Omental fat pad (tissue), 4 donors: Measurements from ENCODE around the gene SYT15. TPM values are rescaled to one million over a fixed set of nuclear protein-coding genes. Genes with fewer than 3 reads are reported as not detected.

Experiments
- ATAC-seq: fragments of 150-250 bp; one replicate; pipeline ENCODE4 v1.9.1; 2016; ENCODE audit warnings: mild to moderate bottlenecking, moderate library complexity; ENCODE audit not compliant: low FRiP score
- DNase-seq: peaks from one replicate; pipeline ENCODE4 v3.0.0-alpha.2; 2019; ENCODE audit warnings: low spot score
- total RNA-seq, 4 donors: library from RNA; depleted of rRNA; stranded (reverse); fragments of >200 nt; gene quantifications; one replicate each; pipeline ENCODE4 v1.1.0, GENCODE V29; 2016
- TF ChIP-seq, protein P1 (sequence below), 3 donors: fragments of 450-650 bp; IDR thresholded peaks; one replicate each; pipeline ENCODE4 v1.5.1; 2016 to 2017; ENCODE audit warnings: antibody characterized with exemption in 3 of 3, mild to moderate bottlenecking in 3 of 3, moderate library complexity in 2 of 3

Gene SYT15
- total RNA-seq, 4 donors from 2014 or later: 0.65 to 9.6 (median 2.9) TPM

GRCh38 chr10:46538155-46538554 is 40.8 kb upstream of the SYT15 start:
- ATAC-seq (no peak), DNase-seq (no peak)
- TF ChIP-seq, protein P1, sequence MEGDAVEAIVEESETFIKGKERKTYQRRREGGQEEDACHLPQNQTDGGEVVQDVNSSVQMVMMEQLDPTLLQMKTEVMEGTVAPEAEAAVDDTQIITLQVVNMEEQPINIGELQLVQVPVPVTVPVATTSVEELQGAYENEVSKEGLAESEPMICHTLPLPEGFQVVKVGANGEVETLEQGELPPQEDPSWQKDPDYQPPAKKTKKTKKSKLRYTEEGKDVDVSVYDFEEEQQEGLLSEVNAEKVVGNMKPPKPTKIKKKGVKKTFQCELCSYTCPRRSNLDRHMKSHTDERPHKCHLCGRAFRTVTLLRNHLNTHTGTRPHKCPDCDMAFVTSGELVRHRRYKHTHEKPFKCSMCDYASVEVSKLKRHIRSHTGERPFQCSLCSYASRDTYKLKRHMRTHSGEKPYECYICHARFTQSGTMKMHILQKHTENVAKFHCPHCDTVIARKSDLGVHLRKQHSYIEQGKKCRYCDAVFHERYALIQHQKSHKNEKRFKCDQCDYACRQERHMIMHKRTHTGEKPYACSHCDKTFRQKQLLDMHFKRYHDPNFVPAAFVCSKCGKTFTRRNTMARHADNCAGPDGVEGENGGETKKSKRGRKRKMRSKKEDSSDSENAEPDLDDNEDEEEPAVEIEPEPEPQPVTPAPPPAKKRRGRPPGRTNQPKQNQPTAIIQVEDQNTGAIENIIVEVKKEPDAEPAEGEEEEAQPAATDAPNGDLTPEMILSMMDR (IDR thresholded peaks at IDR 0.05): no peak

- TF ChIP-seq, protein P1 (IDR thresholded peaks at IDR 0.05): peak in 1 of 3 donors; percentile 43
- DNase-seq: no peak
- no peak for ATAC-seq
Observed at GRCh38 chr10:46538717-46539426, 40.1 kb upstream of the SYT15 start.

DNA sequence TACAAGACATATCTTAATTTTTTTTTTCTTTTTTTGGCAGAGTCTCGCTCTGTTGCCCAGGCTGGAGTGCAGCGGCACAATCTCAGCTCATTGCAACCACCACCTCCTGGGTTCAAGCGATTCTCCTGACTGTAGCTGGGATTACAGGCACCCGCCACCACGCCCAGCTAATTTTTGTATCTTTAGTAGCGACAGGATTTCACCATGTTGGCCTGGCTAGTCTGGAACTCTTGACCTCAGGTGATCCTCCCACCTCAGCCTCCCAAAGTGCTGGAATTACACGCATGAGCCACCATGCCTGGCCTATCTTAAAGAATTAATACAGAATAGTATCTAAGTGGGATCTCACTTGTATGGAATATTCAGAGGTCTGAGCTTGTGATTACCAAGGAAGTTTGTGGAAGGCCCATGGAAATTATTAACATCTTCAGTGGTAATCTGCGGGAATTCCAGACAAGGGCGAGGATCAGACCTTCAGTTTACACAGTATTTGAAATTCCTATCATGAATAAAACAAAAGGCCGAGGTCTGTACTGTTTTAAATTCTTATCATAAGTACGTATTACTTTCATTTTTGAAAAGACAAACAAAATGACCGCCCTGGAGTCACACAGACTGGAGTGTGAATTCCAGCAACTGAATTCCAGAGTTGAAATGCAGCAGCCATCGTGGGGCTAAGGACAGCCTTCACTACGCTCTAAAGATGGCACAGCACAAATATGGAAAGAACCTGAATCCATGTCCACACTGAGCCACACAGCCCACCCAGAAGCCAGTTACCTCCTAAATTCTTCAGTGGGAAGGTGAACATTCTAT is 39.1 kb upstream of the SYT15 start:
- TF ChIP-seq, protein P1 (IDR thresholded peaks at IDR 0.05): no peak
- DNase-seq: peak; percentile 8
- ATAC-seq: no peak

DNA sequence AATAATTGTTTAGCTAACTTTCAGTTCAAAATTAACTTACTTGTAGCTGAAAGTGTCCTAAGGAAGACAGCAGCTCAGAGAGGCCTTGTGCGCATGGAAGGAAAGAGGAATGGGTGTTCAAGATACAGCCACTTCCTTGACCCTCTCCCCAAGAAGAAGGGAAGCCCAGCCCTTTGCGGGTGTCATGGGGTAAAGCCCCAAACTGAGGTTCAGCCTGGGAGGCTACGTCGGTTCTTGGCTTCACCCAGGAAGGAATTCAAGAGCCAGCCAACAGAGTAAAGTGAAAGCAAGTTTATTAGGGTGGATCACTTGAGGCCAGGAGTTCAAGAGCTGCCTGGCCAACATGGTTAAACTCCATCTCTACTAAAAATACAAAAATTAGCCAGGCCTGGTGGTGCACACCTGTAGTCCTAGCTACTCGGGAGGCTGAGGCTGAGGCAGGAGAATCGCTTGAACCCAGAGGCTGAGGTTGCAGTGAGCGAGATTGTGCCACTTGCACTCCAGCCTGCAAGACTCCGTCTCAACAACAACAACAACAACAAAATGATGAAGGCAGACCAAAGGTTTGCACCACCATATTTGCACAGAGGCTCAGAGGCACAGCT is 38.4 kb upstream of the SYT15 start:
- peak; percentile 14 for DNase-seq
- TF ChIP-seq, protein P1 (IDR thresholded peaks at IDR 0.05): no peak
- ATAC-seq: no peak

DNA sequence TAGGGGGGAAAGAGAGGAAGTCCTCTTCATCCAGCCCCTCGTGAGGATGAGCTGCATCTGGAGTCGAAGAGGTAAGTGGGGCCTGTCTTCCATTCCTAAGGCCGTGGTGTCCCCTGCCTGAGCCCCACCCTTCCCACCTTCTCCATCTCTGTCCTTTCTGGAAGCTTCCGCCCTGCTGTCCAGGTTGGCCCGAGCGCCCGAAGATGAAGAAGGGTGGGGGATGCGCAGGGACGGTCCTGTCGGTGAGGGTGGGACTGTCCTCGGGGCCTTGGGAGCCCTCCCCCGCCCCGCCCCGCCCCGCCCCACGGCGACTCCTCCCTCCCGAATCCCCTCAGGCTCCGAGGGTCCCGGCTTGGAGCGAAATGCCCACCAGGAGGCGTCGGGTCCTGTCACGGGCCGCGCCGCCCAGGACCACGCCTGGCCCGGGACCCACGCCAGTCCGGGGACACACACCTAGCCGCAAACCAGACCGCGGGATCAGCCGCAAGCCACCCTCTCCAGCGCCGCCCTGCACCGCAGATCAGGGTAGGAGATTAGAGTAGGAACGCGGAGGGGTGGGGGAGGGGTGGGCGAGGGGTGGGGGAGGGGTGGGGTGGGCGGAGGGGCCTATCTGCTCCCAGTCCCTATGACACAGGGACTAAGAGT is 37.8 kb upstream of the SYT15 start:
- no peak for ATAC-seq
- peak; percentile 22 for DNase-seq
- TF ChIP-seq, protein P1 (IDR thresholded peaks at IDR 0.05): no peak

GRCh38 chr10:46541735-46542566 is 37.0 kb upstream of the SYT15 start:
- no peak for ATAC-seq
- DNase-seq: peak; percentile 22
- TF ChIP-seq, protein P1 (IDR thresholded peaks at IDR 0.05): no peak
